ENCODE measurements around the gene HLCS.
A peak's percentile ranks its signal among the peaks of the same experiment; 100 is the strongest.
"Not testable (repeated sequence)": the region's sequence is repeated elsewhere in the genome, so short reads cannot be mapped to it uniquely, and the experiment has no call there.

The HLCS gene

DNA sequence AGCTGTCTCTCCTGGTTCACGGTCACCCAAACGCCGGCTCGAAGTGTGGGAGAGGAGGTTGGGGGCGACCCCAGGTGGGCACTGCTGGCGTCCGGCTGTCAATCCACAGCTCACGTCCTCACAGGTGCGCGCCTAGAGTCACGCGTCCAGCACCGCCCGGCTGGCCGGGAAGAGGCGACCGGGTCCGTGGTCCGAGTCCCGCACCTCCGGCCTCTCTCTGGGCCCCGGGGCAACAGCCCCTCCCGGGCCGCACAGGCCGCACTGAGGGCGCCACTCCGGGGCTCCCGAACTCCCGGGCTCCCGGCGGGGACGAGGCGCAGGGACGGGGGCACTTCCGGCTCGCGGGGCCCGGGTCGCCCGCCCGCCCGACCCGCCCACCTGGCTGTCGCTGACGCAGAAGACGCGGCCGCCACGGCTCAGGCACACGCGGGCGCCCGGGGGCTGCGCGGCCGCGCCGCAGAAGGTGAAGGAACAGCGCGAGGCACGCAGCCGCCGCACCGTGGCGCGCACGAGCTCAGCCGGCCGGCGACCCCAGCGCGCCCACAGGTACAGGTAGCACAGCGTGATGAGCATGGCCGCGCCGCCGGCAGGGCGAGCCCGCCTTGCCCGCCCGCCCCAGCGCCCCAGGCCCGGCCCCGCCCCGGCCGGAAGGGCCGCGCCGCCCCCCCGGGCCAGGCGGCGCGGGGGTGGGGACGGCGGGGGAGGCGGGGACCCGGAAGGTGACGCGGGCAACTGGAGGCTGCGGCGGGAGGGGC, at the start of gene HLCS:
Gene HLCS, minus strand, starts transcription at position 604 of the 755 bp plus-strand sequence. Its CDS starts 31 bp downstream, at position 573.
- DNase-seq, result no peak

DNA sequence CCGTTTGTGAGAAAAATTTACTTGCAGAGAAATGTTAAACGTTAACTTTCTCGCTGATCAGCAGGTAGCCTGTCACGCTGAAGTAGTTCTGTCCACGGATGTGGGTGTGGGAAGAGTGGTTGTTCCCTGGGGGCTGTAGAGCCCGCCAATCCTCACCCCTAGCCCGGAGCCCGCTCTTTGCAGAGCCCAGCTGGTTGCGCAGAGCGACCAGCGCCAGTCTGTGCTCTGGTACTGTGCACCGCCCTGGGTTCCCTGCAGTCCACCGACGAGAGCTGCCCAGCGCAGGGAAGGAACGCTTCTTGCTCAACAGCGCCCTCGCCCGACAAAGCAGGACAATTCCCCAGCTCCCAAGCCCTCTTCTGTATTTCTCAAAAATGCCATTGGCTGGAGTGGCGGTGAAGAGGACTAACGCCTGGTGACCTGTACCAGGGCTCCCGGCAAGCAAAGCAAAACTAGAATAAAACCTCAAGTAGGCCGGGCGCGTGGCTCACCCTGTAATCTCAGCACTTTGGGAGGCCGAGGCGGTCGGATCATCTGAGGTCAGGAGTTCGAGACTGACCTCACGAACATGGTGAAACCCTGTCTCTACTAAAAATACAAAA, 43.4 kb upstream of the HLCS start:
- peak; percentile 70 for DNase-seq

DNA sequence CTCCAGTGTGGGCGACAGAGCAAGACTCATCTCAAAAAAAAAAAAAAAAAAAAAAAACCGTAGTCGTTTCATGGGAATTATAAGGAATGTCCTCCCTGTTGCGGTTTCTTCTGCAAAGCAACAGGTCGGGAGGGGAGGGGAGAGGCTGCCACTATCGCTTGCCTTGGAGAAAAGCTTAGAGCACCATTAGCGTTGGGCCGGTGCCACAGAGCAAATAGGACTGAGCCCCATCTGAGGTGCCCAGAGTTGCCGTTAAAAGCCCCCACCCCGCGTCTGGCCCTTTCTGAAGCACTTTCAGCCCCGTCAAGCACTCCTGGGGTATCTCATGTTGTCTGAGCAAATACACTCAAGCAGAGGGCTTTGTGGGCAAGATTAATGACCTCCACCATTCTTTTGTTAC, 42.3 kb upstream of the HLCS start:
- DNase-seq, result no peak

DNA sequence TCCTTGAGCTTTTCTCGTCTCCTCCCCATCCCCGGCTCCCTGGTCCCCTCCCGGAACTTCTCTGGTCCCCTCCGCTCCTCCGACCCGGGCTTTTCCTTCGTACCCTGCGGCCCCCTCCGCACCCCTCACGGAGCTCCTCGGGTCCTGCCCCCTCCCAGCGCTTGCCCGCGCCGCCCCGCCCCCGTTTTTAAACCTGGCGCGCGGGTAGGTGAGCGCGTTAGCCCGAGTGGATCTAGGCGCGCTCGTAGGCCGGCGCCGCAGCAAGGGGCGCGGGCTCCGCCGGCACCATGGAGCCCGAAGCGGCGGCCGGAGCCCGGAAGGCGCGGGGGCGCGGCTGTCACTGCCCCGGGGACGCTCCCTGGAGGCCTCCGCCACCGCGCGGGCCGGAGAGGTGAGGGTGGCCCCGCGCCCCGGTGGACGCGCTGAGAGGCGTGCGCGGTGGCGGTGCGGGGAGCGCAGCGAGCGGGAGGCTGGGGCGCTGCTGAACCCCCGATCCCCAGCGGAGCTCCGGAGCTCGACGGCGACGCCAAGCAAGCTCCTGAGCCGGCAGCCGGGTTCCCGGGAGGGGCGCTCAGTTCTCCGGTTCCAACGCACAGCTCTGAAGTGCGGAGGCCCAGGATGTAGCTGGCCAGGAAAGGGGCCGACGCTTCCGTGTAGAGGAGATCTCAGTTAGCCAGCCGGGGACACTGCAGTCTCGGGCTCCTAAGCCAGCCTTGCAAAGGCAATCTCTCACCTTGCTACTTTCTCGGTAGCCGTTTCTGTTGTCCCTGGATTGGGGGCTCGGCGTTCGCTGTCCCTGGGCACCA, 40.2 kb upstream of the HLCS start, which contains the start of gene RIPPLY3:
Gene RIPPLY3, plus strand, starts transcription at position 217 of the 806 bp plus-strand sequence. Its CDS starts 71 bp downstream, at position 288.
- DNase-seq, result no peak

DNA sequence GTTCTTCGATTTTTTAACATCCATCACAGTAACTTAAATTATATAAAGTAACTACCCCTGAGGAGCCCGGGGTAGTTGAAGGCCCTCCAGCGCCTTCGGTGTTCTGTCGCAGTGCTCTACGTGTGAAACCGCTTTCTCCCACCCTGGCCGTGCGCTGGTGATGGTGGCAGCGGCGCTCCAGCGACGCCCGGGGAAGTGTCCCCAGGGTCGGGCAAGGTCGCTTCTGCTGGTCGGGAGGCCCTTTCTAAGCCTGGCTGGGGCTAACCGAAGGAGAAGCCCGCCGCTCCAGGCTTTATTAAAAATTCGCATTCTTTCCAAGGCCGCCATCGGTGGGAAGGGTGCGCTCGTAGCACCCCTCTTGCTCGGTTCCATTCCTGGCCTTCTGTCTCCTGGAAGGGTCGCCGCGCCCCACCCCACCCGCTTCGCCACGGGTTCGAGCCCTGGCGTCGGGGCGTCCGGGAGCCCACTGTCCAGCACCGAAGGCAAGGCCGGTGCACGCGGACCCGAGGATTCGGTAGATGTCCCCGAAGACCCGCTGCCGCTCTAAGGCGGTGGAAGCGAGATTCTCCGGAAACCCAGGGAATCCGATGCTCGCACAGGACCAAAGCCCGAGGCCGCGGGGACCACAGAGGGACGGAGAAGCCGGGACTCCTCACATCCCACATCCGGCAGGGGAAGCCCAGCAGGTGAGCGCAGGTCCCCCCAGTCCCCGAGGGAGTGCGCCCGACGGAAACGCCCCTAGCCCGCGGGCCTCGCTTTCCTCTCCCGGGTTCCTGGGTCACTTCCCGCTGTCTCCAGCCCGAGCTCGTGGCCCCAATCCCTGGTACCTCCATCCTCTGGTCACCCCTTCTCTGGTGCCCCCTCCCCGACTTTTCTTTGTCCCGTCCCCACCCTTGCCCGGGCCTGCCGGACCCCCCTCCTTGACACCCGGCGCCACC, 39.3 kb upstream of the HLCS start:
- no peak for DNase-seq

DNA sequence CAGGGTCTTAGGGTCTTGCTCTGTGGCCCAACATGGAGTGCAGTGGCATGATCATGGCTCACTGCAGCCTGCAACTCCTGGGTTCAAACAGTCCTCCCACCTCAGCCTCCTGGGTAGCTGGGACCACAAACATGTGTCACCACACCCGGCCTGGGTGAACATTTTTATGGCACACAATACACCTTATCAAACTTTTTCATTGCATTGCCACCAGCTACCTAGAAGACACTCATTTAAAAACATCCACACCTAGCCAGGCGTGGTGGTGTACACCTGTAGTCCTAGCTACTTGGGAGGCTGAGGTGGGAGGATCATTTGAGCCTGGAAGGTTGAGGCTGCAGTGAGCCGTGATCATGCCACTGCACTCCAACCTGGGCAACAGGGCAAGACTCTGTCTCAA, 37.4 kb upstream of the HLCS start:
- DNase-seq, result not testable (repeated sequence)

DNA sequence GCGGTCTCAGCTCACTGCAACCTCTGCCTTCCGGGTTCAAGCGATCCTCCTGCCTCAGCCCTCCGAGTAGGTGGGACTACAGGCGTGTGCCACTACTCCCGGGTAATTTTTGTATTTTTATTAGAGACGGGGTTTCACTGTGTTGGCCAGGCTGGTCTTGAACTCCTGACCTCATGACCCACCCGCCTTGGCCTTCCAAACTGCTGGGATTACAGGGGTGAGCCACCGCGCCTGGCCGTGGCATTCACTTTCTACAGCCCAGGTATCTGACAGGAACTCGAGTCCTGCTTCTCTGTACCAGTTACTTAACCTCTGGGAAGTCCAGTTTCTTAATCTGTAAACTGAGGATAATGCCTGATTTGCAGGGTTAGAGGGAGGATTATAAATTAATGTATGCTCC, 36.4 kb upstream of the HLCS start:
- DNase-seq, result not testable (repeated sequence)

DNA sequence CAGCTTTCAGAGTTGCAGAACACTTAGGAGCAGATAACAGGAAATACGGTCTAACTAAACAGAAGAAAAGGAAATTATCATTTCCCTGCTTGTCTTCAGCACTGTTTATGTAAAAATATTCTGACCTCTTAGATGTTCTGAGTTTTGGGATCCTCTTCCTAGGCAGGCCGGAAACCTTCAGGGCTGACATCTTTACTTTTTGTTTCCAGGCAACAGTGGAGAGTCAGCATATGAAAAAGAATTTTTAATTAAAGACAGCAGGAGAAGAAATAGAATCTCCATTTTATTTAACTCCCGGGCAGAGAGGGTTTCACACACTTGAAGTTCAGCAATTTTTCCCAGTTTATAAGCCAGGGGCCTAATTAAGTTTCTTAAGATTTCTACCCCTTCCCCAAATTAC, 35.0 kb upstream of the HLCS start:
- no peak for DNase-seq

DNA sequence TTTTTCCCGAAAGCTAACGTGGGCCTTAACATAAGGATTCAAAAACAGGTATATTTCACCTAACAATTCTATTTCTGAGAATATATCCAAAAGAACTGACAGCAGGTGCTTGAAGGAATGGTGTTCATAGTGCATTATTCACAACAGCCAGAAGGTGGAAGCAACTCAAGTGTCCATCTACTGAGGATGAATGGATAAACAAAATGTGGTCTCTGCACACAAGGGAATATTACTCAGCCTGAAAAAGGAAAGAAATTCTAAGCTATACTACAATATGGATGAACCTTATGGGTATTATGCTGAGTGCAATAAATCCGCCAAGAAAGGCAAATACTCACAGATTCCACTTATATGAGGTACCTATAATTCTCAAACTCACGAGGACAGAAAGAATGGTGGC, 33.9 kb upstream of the HLCS start:
- DNase-seq, result peak; percentile 14

DNA sequence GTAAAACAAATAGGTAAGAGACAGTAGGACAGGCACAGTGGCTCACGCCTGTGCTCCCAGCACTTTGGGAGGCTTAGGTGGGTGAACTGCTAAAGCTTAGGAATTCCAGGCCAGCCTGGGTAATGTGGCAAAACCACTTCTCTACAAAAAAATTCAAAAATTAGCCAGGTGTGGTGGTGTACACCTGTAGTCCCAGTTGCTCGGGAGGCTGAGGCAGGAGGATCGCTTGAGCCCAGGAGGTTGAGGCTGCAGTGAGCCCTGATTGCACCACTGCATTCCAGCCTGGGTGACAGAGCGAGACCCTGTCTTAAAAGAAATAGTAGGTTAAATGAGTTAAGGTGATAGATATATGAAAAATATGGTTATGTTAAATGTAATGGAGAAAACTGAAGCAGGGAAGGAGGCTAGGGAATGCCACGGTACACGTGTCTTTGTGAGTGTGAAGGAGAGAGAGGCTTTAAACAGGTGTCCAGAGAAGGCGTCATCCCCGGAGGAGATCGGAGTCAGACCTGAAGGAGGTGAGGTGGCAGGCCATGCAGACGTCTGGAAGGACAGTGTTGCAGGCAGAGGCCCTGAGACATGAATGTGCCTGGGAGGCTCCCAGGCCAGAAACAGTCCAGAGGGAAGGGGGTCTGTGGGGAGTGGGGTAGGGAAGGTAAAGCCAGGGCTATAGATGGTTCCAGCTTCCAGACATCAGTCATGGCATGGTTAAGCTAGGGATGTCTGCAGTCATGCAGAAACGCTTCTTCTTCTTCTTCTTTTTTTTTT, 32.8 kb upstream of the HLCS start:
- no peak for DNase-seq

DNA sequence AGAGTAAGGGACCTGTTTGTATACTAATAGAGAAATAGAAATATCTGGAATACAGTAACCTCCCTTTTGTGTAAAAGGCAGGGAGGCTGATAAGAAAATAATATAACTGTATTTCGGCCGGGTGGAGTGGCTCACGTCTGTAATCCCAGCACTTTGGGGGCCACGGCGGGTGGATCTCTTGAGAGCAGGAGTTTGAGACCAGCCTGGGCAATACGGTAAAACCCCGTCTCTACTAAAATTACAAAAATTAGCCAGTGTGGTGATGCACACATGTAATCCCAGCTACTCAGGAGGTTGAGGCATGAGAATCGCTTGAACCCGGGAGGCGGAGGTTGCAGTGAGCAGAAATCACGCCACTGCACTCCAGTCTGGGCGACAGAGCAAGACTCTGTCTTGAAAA, 28.8 kb upstream of the HLCS start:
- not testable (repeated sequence) for DNase-seq

DNA sequence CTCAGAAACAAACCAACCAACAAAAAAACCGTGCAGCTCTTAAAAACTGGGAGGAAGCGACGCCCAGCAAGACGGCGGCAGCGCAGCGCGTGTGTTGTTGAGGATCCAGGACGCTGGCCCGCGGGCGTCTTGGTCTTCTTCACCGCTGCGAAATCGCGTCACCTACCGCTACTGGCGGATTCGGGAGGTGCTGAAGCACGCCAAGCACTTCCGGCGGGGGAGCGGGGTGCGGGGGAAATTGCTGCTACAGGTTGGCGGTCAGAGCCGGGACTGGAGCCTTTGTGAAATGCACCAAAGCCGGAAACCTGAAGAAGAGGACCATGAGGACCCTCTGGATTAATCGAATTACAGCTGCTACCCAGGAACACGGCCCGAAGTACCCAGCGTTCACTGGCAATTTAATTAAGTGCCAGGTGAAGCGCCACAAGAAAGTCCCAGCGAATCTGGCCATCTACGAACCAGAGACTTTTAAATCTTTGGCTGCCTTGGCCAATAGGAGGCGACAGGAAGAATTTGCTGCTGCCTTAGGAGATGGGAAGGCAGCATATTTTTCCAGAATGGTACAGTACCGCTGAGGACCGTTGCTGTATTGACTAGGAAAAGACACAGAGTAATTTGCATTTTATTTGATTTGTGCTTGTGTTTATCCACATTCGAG, 28.2 kb upstream of the HLCS start:
- no peak for DNase-seq

DNA sequence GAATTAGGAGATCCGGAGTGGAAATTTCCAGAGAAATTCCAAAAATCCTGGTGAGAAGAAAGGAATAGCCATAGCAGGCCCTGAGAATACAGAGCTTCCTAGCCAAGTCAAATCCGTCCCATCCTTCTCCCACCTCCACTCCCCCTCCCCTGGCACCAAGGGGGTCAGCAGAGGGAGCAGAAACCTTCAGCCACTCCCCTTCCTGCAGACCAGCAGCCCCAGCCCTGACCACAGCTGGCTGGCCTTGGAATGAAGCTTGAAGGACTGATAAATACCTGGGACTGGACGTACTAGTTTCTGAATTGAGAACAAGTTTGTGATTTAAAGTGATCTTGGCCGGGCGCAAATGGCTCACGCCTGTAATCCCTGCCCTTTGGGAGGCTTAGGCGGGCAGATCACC, 26.2 kb upstream of the HLCS start:
- DNase-seq, result no peak

DNA sequence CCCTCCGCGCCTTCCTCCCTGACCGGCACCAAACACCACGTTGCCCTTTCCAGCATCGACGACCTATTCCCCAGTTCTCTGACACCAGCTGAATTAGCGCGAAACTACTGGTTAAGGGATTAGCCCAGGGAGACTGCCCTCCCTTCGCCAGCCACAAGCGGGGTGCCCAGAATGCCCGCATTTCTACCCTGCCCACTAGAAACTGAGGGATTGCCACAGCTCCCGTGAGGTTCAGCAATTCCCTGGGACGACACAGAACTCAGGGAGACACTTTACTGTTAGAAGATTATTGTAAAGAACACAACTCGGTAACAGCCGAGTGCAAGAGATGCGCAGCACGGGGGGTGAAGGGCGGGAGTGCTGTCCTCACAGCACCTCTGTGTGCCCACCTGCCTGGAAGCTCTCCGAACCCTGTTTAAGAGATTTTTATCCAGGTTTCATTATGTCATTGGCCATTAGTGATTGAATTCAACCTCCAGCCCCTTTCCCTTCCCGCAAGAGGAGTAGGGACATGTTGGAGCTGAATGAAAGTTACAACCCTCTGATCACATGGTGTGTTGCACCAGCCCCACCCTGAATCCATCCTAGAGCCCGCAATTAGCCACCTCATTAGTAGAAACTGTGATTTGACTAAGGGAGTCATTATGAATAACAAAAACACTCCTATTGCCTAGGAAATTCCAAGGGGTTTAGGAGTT, 24.2 kb upstream of the HLCS start:
- peak; percentile 40 for DNase-seq

DNA sequence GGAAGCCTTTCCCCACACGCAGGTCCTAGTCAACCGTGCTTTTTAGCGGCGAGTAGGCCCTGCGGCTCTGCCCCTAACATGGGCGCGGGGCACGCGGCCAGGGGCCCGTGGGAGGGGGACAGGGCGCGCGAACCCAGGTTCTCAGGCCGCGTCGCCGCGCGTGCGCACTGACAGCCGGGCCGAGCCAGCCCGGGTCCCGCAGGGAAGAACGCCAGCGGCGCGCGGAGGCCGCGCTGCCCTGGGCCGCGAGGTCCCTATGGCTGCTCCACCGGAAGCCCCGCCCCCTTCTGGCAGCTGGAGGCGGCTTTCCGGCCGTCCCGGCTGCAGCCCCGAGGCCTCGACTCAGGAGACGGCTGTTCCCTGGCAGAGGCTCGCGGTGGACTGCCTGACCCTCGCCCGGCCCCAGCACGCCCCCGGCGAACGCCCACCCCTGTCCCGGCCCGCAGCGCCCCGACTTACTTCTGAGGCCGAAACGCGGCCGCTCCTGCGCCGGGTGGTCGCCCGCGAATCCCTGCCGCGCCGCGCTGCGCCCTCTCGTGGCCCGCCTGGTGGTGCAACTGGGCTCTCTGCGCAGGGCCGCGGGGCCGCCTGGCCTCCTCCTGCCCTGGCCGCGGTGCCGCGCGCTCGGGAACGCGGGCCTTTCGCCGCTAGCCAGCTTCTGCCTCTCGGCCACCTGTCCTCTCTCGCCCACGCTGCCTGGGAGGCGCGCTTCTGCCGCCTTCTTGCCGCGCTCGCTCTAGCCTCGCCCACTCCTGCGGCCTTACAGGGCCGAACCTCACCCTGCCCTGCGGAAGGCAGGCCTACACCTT, 23.4 kb upstream of the HLCS start:
- DNase-seq, result peak; percentile 91

DNA sequence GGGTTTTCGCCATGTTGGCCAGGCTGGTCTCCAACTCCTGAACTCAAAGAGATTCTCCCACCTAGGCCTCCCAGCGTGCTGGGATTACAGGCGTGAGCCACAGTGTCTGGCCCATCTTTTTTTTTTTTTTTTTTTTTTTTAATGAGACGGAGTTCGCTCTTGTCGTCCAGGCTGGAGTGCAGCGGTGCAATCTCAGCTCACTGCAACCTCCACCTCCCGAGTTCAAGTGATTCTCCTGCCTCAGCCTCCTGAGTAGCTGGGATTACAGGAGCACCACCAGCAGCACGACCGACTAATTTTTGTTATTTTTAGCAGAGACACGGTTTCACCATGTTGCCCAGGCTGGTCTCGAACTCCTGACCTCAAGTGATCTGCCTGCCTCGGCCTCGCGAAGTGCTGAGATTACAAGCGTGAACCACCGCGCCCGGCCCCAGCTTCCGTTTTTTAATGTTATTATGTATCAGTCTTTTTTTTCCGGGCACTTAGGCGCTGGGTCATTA, 22.8 kb upstream of the HLCS start:
- peak; percentile 91 for DNase-seq

DNA sequence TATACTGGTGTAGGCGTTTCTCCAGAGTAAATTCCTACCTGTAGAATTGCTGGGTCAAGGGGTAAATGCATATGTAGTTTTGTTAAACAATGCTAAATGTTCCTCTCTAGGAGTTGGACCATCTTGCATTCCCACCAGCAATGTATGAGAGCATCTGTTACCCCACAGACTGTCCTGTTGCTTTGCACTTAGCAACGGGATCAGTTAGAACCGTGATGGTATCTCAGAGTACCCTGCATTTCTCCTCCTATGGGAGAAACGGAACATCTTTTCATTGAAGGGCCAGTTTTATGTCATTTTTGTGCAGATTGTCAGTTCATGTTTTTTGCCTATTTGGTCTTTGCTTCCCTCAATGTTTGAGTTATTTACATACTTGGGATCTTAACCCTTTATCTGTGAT, 22.1 kb upstream of the HLCS start:
- DNase-seq, result no peak

DNA sequence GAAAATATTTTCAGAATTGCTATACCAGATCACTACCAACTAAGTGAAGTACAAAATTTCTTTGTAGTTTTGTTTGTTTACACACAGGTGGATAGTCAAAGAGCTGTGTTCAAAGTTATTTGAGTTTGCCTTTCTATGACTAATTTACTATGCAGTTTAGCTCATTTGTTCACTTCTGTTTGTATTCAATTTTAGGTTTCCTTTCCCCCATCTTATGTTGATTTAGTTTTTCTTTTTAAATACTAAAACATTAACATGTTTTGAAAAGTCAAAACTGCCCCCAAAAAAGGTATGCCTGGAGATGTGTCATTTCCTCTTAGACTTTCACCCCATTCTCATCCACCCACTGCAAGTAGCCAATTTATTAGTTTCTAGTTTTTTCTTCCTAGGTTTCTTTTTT, 21.4 kb upstream of the HLCS start:
- DNase-seq, result no peak
